H9 (cell line): ENCODE data around the gene PSMB3. TPM values are rescaled to one million over a fixed set of nuclear protein-coding genes. Genes with fewer than 3 reads are reported as not detected.

Experiments used
- DNase-seq: peaks from one replicate; pipeline ENCODE4 v3.0.0-alpha.2; 2017
- H2AFZ ChIP-seq: one replicate; pipeline ENCODE4 v1.6.1; 2013; ENCODE audit warnings: mild to moderate bottlenecking, low read length, control low read depth, moderate library complexity
- H2AK5ac ChIP-seq: 2 replicates; pipeline ENCODE4 v1.6.1; 2013; ENCODE audit warnings: low read length, control low read depth, mixed read lengths; ENCODE audit not compliant: insufficient read length
- H2BK120ac ChIP-seq: one replicate; pipeline ENCODE4 v1.6.1; 2013; ENCODE audit warnings: low read depth, mild to moderate bottlenecking, low read length, control low read depth, inconsistent platforms; ENCODE audit not compliant: poor library complexity, severe bottlenecking
- H2BK12ac ChIP-seq: 2 replicates; pipeline ENCODE4 v1.6.1; 2013; ENCODE audit warnings: low read length, control low read depth, mixed read lengths, low read depth; ENCODE audit not compliant: insufficient read length
- H2BK15ac ChIP-seq: 2 replicates; pipeline ENCODE4 v1.6.1; 2013; ENCODE audit warnings: low read depth, low read length, control low read depth
- H2BK20ac ChIP-seq: one replicate; pipeline ENCODE4 v1.6.1; 2013; ENCODE audit warnings: low read depth, mild to moderate bottlenecking, low read length, control low read depth, inconsistent platforms; ENCODE audit not compliant: poor library complexity, severe bottlenecking
- H2BK5ac ChIP-seq: 2 replicates; pipeline ENCODE4 v1.6.1; 2013; ENCODE audit warnings: low read length, control low read depth, mixed read lengths; ENCODE audit not compliant: insufficient read length
- H3K14ac ChIP-seq: 2 replicates; pipeline ENCODE4 v1.6.1; 2013; ENCODE audit warnings: low read length, control low read depth; ENCODE audit not compliant: insufficient read depth
- H3K18ac ChIP-seq: 2 replicates; pipeline ENCODE4 v1.6.1; 2013; ENCODE audit warnings: low read depth, mild to moderate bottlenecking, mixed read lengths, low read length, control low read depth; ENCODE audit not compliant: insufficient read length
- H3K23ac ChIP-seq: 2 replicates; pipeline ENCODE4 v1.6.1; 2013; ENCODE audit warnings: low read length, control low read depth, mixed read lengths, low read depth; ENCODE audit not compliant: insufficient read length
- H3K23me2 ChIP-seq: 2 replicates; pipeline ENCODE4 v1.6.1; 2013; ENCODE audit warnings: low read depth, mild to moderate bottlenecking, mixed read lengths, low read length, control low read depth; ENCODE audit not compliant: insufficient read length, poor library complexity, severe bottlenecking
- H3K27ac ChIP-seq: 2 replicates; pipeline ENCODE4 v1.5.1; 2013; ENCODE audit warnings: low read length, control low read depth, mixed read lengths, low read depth; ENCODE audit not compliant: insufficient read length
- H3K27me3 ChIP-seq: 2 replicates; pipeline ENCODE4 v1.6.1; 2013; ENCODE audit warnings: low read length, control low read depth, inconsistent platforms; ENCODE audit not compliant: insufficient read depth
- H3K4ac ChIP-seq: 2 replicates; pipeline ENCODE4 v1.6.1; 2013; ENCODE audit warnings: low read depth, mild to moderate bottlenecking, control low read depth, inconsistent platforms, low read length, moderate library complexity
- H3K4me1 ChIP-seq: 2 replicates; pipeline ENCODE4 v1.6.1; 2013; ENCODE audit warnings: low read length, control low read depth, inconsistent platforms; ENCODE audit not compliant: insufficient read depth
- H3K4me2 ChIP-seq: 2 replicates; pipeline ENCODE4 v1.6.1; 2013; ENCODE audit warnings: low read length, control low read depth, mixed read lengths; ENCODE audit not compliant: insufficient read length, insufficient read depth
- H3K56ac ChIP-seq: 2 replicates; pipeline ENCODE4 v1.6.1; 2013; ENCODE audit warnings: low read depth, mild to moderate bottlenecking, mixed read lengths, low read length, control low read depth; ENCODE audit not compliant: insufficient read length
- H3K79me1 ChIP-seq: 2 replicates; pipeline ENCODE4 v1.6.1; 2013; ENCODE audit warnings: low read depth, mild to moderate bottlenecking, moderate library complexity, low read length, control low read depth, inconsistent platforms; ENCODE audit not compliant: insufficient read depth, poor library complexity, severe bottlenecking
- H3K79me2 ChIP-seq: 2 replicates; pipeline ENCODE4 v1.6.1; 2013; ENCODE audit warnings: low read length, control low read depth, inconsistent platforms; ENCODE audit not compliant: insufficient read depth
- H3K9ac ChIP-seq: 2 replicates; pipeline ENCODE4 v1.6.1; 2013; ENCODE audit warnings: low read length, control low read depth, mixed read lengths; ENCODE audit not compliant: insufficient read length; ENCODE audit errors: extremely low read depth
- H3K9me3 ChIP-seq: one replicate; pipeline ENCODE4 v1.6.1; 2013; ENCODE audit warnings: low read depth, low read length, inconsistent platforms; ENCODE audit not compliant: control insufficient read depth
- H3T11ph ChIP-seq: one replicate; pipeline ENCODE4 v1.6.1; 2013; ENCODE audit warnings: mild to moderate bottlenecking, low read length, control low read depth, inconsistent platforms
- H4K20me1 ChIP-seq: one replicate; pipeline ENCODE4 v1.6.1; 2013; ENCODE audit not compliant: control insufficient read depth, insufficient read length, insufficient read depth
- H4K5ac ChIP-seq: 2 replicates; pipeline ENCODE4 v1.6.1; 2013; ENCODE audit warnings: low read depth, mild to moderate bottlenecking, mixed read lengths, low read length, control low read depth; ENCODE audit not compliant: insufficient read length
- H4K8ac ChIP-seq: replicated peaks from 2 replicates; pipeline ENCODE4 v1.6.1; 2013; ENCODE audit warnings: low read length, control low read depth, mixed read lengths, low read depth; ENCODE audit not compliant: insufficient read length
- H4K91ac ChIP-seq: 2 replicates; pipeline ENCODE4 v1.6.1; 2013; ENCODE audit warnings: low read depth, mild to moderate bottlenecking, moderate library complexity, mixed read lengths, low read length, control low read depth; ENCODE audit not compliant: insufficient read length
- H3K27ac Mint-ChIP-seq, 3 experiments: 2 replicates in 2 of 3; 3 replicates in 1 of 3; pipeline ENCODE4 v1.8.0; 2020 to 2021; ENCODE audit warnings: mixed read lengths in 3 of 3, mild to moderate bottlenecking in 1 of 3, moderate library complexity in 1 of 3
- H3K27me3 Mint-ChIP-seq: 2 replicates; pipeline ENCODE4 v1.8.0; 2021; ENCODE audit warnings: low read depth, mild to moderate bottlenecking, moderate library complexity, mixed read lengths
- H3K36me3 Mint-ChIP-seq, 3 experiments: 2 replicates in 2 of 3; 3 replicates in 1 of 3; pipeline ENCODE4 v1.8.0; 2020 to 2021; ENCODE audit warnings: low read depth in 3 of 3, mixed read lengths in 3 of 3; ENCODE audit not compliant: insufficient read depth in 1 of 3
- H3K4me1 Mint-ChIP-seq, 2 experiments: 2 replicates each; pipeline ENCODE4 v1.8.0; 2020; ENCODE audit warnings: mixed read lengths in 2 of 2
- H3K4me3 Mint-ChIP-seq, 2 experiments: 2 replicates in 1 of 2; 3 replicates in 1 of 2; pipeline ENCODE4 v1.8.0; 2020 to 2021; ENCODE audit warnings: mild to moderate bottlenecking in 2 of 2, mixed read lengths in 2 of 2, moderate library complexity in 1 of 2
- H3K9me3 Mint-ChIP-seq, 2 experiments: 2 replicates in 1 of 2; 3 replicates in 1 of 2; pipeline ENCODE4 v1.8.0; 2020; ENCODE audit warnings: mild to moderate bottlenecking in 2 of 2, mixed read lengths in 2 of 2, moderate library complexity in 1 of 2
- CTCF ChIP-seq: fragments of 200-600 bp; sonication (generic); conservative IDR thresholded peaks from 3 replicates; pipeline ENCODE4 v1.8.0; 2021; ENCODE audit warnings: antibody characterized with exemption, mild to moderate bottlenecking
- WGBS: extraction: QIAGEN DNeasy Blood & Tissue Kit; methylation state at CpG from one replicate; pipeline ENCODE4 v1.1.7; 2013; ENCODE audit warnings: missing lambda C conversion rate, low lambda C conversion rate, mixed read lengths; ENCODE audit not compliant: insufficient read length; ENCODE audit errors: extremely low coverage; 5-methylcytosine and 5-hydroxymethylcytosine counted together
- total RNA-seq: library from RNA; stranded (reverse); gene quantifications from 2 replicates; pipeline ENCODE4 v1.2.1, GENCODE V29; 2021

Gene PSMB3
- total RNA-seq, 1 experiment from 2014 or later: 242 TPM

GRCh38 chr17:38740044-38740443 lies 12.5 kb upstream of the PSMB3 start:
- H3K9me3 ChIP-seq: no peaks in the 10 kb centered on the region
- no peak overlapping the region for H3K27ac ChIP-seq
- H3K14ac ChIP-seq: no peak overlapping the region
- Mint-ChIP-seq H3K36me3 (peaks cover 30 to 54% (median 50%) of the 10 kb centered on the region in 3 experiments; a peak in 6 of 7 replicates), H3K27ac (no peak overlapping the region), H3K4me3 (no peak overlapping the region), H3K27me3 (no peaks in the 10 kb centered on the region; the same call in 1 of the 2 replicates), H3K4me1 (peaks cover 30 to 42% of the 10 kb centered on the region in 2 experiments), H3K9me3 (no peaks in the 10 kb centered on the region)
- no peak overlapping the region for H2AFZ ChIP-seq
- H4K5ac ChIP-seq: no peak overlapping the region
- no peak overlapping the region for H3K4me2 ChIP-seq
- no peak overlapping the region for H4K91ac ChIP-seq
- H2BK20ac ChIP-seq: no peak overlapping the region
- no peak for DNase-seq
- peaks cover 43% of the 10 kb centered on the region; the same call in 1 of the 2 replicates for H3K79me2 ChIP-seq
- no peak overlapping the region for H3K9ac ChIP-seq
- H3K4ac ChIP-seq: no peak overlapping the region
- H2BK120ac ChIP-seq: no peak overlapping the region
- H2BK12ac ChIP-seq: no peak overlapping the region
- H3K23me2 ChIP-seq: peaks cover 7% of the 10 kb centered on the region
- no peaks in the 10 kb centered on the region for H3K27me3 ChIP-seq
- no peak overlapping the region for H4K8ac ChIP-seq
- no peak overlapping the region for H3K23ac ChIP-seq
- peaks cover 13% of the 10 kb centered on the region for H3K79me1 ChIP-seq
- H3K18ac ChIP-seq: no peak overlapping the region
- H3T11ph ChIP-seq: no peak overlapping the region
- no CpG with 5 or more reads among the region's 19 CpGs for WGBS
- peaks cover 5% of the 10 kb centered on the region; the same call in 1 of the 2 replicates for H3K4me1 ChIP-seq
- no peaks in the 10 kb centered on the region for H4K20me1 ChIP-seq
- no peak for TF ChIP-seq CTCF
- H2BK5ac ChIP-seq: no peak overlapping the region
- H3K56ac ChIP-seq: no peak overlapping the region
- no peak overlapping the region for H2AK5ac ChIP-seq
- no peak overlapping the region for H2BK15ac ChIP-seq
